Activated naive CD4-positive, alpha-beta T cell (primary cell): Measurements from ENCODE around the gene IWS1.
"Not testable (repeated sequence)": the region's sequence is repeated elsewhere in the genome, so short reads cannot be mapped to it uniquely, and the experiment has no call there.

Experiments
- DNase-seq, 4 experiments: peaks; one replicate each; lab custom pipeline; 2025; lab: John Stamatoyannopoulos, UW

IWS1 gene

GRCh38 chr2:127453392-127454171 lies 72.7 kb downstream of the IWS1 start:
- no peak for DNase-seq

- DNase-seq = no peak
These were observed 73.3 kb downstream of the IWS1 start for GRCh38 chr2:127453013-127453391.

GRCh38 chr2:127452423-127452822 lies 73.9 kb downstream of the IWS1 start:
- not testable (repeated sequence) for DNase-seq

GRCh38 chr2:127451981-127452380 lies 74.3 kb downstream of the IWS1 start:
- DNase-seq = no peak

GRCh38 chr2:127449898-127450297 lies 76.4 kb downstream of the IWS1 start:
- DNase-seq = no peak

GRCh38 chr2:127449414-127449813 lies 76.9 kb downstream of the IWS1 start:
- no peak for DNase-seq

- DNase-seq = no peak
These were observed 77.8 kb downstream of the IWS1 start for GRCh38 chr2:127448526-127448925.

- DNase-seq = no peak
These were observed 86.9 kb downstream of the IWS1 start for GRCh38 chr2:127439343-127439742.

- DNase-seq = no peak
These were observed 88.2 kb downstream of the IWS1 start for GRCh38 chr2:127437781-127438726.

- no peak for DNase-seq
These were observed 89.2 kb downstream of the IWS1 start for GRCh38 chr2:127437056-127437455.

GRCh38 chr2:127434515-127434914 lies 91.8 kb downstream of the IWS1 start:
- DNase-seq = no peak

- DNase-seq = no peak
These were observed 94.8 kb downstream of the IWS1 start for GRCh38 chr2:127431408-127432023.
